IPS-NIHi7 (cell line): ENCODE measurements around the gene EFNB1.

Source experiments
- DNase-seq: peaks from one replicate; pipeline ENCODE4 v3.0.0; 2012; ENCODE audit warnings: mixed read lengths; ENCODE audit errors: extremely low spot score

The EFNB1 gene

DNA sequence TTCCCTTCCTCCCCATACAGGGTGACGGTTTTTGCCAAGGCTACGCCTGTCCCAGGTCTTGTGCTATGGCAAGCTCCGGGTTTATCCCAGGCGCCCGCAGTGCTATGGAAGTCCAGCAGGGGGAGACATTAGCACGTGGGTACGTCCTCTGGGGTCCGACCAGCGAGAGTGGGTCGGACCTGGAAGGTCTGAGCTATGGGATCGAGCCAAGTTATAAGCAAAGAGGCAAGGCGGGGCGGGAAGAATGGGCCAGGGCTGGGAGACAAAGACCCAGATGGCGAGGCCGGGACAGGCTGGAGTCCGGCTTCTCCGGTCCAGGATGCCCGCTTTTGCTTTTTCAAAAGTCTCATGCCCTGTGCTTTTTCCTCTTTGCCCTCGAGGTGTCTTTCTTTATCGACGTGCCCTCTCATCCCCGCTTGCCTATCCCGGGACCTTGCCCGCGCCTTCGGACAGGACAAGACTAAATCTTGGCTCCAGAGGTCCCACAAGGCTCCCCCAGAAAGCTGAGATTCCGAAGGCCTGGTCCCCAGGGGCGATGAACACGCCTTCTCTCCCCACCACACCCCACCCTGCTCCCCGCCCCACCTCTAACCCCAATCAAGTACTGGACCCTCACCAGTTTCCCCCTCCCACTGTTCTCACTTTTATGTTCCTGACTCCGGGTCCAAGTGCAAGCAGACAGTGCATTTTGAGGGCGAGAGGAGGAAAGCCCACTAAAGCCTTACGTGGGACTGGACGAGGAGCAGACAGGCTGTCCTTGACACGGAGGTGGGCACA is 785 bp upstream of the EFNB1 start:
- DNase-seq, result peak; percentile 71

DNA sequence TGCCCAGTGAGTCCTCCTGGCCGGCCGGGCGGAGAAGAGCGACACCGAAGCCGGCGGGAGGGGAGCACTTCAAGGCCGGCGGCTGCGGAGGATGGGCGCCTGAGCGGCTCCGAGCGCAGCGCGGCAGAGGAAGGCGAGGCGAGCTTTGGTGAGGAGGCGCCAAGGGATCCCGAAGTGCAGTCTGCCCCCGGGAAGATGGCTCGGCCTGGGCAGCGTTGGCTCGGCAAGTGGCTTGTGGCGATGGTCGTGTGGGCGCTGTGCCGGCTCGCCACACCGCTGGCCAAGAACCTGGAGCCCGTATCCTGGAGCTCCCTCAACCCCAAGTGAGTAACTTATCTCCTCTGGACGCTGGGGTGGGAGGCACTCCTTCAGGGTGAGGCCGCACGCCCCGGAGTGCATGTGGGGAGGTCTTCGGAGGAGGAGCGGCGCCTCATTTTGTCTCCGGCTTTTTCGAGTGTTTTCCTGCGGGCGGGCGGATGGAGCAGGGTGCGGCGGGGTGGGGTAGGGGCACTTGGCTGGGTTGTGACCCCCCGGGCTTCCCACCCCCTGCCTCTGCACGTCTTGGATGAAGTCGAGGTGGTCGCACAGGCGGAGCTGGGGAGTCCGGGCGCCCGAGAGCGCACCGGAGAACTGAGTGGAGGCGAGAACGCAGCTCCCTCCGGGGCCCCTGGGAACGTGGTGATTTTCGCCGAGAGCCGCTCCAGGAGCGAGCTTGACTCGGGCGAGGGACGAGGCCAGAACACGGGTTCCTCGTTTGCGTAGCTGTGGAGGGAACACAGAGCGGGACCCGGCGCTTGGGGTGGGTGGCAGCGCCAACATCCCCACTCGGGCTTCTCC is 979 bp downstream of the EFNB1 start:
- no peak for DNase-seq

GRCh38 chrX:68830419-68831404 is 1.9 kb downstream of the EFNB1 start:
- DNase-seq, result no peak

DNA sequence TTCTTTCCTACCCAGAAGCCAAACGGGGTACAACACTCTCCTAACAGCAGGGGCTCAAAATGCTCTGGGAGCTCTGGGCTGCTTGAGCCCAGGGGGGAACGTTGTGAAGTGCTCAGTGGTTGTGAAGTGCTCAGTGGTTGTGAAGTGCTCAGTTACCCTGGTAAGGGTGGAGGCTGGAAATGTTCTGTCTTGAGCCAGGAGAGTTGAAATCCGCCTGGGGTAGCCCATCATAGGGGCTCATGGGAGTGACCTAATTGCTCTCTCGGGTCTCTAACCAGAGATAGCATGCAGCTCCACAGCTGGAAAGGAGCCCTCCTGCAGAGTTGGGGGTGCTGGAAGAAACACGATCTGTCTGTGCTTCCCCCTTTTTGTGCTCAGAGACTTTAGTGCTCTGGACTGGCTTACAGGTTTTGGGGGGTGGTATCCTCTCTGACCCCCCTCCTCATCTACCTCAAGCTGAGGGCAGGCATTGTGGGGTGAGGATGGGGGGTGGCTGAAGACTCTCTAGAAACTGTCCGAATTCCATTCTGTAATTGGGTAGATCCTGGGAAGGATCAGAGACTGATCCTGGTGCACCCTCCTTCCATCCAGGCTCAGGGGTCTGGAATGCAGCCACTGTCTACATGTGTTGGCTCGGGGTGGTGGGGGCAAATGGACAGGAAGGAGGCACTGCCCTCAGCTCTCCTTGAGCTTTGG is 2.7 kb downstream of the EFNB1 start:
- no peak for DNase-seq

- DNase-seq, result no peak
Observed at GRCh38 chrX:68832101-68832416, 3.2 kb downstream of the EFNB1 start.

DNA sequence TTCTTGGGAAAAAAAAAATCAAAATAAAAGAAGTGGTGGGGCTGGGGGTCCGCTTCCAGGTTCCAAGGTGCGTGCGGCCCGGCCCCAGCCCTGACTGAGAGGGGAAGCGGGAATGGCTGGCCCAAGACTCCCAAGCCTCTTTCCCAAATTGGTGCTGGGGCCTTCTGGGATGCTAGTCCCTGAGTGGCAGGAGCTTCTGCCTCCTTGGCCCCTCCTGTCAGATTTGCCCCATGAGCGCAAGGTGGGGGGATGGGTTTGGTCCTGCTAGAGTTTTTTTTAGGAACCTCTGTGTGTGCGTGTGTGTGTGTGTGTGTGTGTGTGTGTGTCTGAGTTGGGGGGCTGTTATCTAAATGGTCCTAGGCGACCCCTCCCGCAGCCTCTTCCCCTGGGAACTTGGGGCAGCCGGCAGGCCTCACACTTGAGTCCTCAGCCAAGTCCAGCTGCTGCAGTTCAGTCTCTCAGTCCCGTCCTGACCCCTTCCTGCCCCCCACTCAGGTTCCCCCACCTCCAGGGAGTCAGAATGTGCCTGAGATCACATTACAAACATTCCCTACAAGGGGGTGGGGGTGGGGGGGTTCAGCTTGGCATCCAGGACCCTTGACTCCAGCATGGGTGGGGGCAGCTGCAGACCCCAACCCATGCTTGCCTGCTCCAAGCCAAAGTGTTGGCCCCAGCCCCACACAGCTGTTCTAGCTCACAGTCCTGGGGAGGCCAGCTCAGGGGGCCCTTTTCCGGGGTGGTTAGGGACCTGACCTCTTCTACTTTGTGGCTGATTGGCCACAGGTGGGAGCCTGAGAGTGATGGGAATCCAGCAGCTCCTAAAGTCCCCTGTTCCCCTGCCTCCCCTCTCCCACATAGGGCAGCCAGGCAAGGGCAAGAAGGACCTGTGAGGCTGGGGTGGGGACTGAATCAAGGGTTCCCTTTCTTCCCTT is 4.0 kb downstream of the EFNB1 start:
- no peak for DNase-seq

DNA sequence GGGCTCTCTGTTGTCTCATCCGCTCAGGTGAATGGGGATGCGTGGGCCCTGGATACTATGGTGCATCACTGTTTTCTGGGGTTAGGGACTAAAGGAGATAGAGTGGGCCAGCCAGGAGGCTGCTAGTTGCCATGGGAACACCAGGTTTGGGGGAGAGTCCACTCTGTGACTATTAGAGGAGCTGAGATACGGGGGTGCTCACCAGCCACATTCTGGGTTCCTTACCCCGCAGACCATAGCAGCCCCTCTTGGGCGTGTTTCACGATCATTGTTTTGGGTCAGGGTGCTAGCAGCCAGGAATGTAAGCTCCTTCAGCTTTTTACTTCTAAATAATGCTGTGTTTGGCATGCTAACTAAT is 4.6 kb downstream of the EFNB1 start:
- no peak for DNase-seq

DNA sequence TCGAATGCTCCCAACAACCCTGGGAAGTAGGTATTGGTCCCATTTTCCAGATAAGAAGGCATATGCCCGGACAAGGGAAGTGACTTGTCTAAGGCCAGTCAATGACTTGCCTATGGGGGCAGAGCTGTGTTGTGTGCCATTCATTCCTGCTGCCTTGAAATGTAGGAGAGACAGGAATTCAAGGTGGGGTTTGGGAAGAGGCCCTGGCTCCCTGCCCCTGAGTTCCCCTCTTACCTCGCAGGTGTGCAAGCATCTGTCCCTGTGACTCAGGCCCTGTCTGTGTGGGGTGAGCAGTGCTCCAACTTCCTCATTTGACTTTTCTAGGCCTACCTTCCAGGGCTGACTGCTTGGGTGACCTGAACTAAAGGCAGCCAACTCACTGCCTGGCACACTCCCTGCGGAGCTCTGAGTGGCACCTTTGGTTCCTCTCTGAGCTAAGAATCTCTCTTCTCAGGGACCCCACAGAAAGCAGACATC is 5.1 kb downstream of the EFNB1 start:
- no peak for DNase-seq

DNA sequence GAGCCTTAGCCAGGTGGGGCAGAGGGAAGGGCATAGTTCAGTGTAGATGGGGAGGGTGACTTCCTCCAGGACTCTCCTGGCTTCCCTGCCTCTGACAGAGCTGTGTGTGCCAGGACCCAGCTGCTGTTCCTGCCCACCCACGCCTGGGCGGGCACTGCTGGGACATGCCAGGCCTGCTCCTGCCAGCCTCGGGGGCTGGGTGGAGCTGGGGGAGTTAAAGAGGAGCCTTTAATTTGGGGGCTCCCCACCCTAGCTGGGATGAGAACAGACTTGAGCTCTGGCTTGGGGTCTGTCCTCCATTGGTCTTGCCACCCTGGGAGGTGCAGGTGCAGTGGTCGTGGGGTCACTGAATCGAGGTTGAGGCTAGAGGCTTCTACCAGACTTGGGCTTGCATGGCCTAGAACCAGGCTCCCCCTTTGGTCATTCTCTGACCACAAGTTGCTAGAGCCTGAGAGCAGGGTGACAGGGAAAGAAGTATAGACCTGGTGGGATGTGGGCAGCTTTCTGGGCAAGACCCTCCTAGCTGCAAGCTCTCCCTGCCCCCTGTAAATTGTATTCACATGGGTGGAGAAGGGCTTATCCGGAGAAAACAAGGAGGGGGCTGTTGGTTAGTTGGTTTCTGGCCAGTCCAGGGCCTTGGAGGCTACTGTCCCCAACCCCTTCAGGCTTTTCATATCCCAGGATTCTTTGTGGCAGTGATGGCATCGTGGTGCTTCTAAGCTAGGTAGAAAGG is 5.7 kb downstream of the EFNB1 start:
- DNase-seq, result no peak

GRCh38 chrX:68835104-68835442 is 6.3 kb downstream of the EFNB1 start:
- DNase-seq, result no peak

GRCh38 chrX:68835468-68835867 is 6.6 kb downstream of the EFNB1 start:
- no peak for DNase-seq

DNA sequence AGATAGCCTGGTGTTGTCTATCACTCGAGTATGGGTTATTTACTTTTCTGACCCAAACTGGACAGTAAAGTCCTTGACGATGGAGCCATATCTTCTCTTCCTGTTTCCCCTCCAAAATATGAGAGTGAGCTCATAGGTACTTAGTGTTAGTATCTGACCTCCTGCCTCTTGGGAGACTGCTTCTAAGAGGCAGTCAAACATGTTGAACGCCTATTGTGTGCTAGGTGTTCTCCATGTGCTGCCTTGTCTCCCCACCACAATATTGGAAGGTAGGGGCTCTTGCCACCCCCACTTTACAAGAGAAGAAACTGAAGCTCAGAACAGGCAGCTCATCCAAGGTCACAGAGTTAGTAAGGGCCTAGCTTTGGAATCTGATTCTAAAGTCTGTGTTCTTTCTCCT is 8.3 kb downstream of the EFNB1 start:
- DNase-seq, result no peak

DNA sequence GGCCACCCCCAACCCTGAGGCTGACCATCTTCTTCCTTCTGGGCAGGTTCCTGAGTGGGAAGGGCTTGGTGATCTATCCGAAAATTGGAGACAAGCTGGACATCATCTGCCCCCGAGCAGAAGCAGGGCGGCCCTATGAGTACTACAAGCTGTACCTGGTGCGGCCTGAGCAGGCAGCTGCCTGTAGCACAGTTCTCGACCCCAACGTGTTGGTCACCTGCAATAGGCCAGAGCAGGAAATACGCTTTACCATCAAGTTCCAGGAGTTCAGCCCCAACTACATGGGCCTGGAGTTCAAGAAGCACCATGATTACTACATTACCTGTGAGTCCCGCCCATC is 9.7 kb downstream of the EFNB1 start:
- no peak for DNase-seq

DNA sequence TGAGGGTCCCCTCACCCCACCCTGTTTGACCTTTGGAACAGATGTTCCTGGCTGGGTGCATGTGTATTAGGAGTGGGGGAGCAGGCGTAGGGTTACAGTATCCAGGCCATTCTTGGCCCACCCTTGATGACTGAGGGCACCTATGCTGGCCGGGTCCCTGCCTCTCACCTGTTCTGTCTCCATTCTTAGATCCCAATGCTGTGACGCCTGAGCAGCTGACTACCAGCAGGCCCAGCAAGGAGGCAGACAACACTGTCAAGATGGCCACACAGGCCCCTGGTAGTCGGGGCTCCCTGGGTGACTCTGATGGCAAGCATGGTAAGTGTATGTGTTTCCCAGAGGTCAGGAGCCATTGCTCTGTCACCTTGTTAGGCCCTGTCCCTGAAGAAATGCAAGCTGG is 10.9 kb downstream of the EFNB1 start:
- DNase-seq, result no peak

- no peak for DNase-seq
Observed at GRCh38 chrX:68840256-68840655, 11.4 kb downstream of the EFNB1 start.

DNA sequence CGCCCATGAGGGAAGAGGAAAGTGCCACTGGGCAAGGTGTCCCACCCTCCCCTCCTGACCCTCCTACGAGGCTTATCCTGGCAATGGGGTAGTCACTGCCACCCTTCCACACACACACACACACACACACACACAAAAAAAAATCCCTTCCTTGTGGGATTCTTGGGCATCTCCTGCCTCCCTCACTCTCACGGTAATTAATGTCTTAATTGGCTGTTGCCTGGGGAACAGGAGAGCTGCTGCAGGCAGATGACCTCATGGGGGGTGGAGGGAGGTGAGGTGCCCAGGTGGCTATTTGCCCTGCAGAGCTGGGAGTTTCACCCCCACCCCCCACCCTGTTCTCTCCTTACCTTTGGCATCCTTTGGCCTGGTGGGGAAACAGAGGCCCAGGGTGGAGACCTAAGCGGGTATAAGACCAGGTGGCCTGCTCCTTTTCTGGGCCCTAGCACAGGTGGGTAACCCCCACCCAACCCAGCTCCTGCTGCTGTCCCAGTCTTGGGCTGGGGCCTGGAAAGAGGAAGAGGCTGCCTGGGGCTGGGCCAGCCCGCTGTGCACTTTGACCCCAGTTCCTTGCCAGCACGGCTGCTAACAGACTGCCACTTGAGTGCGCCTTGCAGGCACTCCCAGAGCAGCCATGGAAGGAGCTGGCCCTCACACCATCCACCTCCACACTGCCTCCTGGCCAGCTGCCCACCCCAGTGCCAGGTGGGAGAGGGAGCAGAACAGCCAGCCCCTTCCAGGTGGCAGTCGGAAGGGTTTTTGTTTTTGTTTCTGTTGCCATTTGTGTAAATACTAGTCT is 12.6 kb downstream of the EFNB1 start:
- DNase-seq, result no peak

GRCh38 chrX:68842351-68842750 is 13.5 kb downstream of the EFNB1 start:
- DNase-seq, result no peak

DNA sequence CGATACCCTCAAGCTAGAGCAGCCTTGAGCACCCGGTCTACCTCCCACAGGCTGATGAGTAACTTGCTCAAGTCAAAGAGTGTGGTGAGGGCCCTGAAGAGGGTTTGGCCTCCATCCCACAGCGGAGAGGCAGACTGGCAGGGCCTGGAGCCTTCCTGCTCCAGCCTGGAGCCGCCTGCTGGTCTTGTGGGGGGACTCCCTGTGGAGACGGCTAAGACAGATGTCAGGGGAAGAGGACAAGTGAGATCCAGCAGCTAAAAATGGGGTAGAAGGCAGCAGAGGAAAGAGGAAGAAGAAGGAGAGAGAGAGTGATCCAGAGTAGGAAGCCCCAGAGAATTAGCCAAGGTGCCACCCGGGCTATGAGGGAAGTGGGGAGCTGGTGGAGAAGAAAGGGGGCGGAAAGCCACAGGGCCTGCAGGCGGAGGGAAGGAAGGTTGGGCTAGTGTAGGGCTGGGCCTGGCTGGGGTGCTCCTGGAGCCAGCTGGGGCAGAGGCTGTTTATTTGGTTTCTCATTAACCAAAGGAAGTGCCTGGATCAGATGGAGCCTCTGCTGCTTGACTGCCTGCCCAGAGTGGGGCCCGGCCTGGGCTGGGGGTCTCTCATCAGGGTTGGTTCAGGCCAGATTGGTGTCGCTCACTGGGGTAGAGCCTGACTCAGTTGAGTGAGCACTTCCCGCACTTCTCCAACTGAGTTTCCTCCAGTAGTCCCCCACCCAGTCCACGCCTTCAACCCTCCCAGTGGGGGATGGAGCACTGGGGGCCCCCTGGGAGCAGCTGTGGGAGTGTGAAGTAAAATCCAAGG is 14.2 kb downstream of the EFNB1 start:
- no peak for DNase-seq
